HepG2 (cell line): ENCODE results near the gene TP53. TPM values are rescaled to one million over a fixed set of nuclear protein-coding genes. Genes with fewer than 3 reads are reported as not detected.

Experiments used
- ATAC-seq: fragments of 200-7000 bp; cut with Tn5 transposase; 3 replicates; pipeline ENCODE4 v1.9.1; 2020; ENCODE audit warnings: mild to moderate bottlenecking, moderate library complexity
- BruUV-seq: library from RNA; stranded (reverse); fragments of 400-500 nt; replicated peaks from 2 replicates; lab custom pipeline; 2021; lab: Mats Ljungman, UMichigan
- CTCF ChIA-PET: fragments of 300-600 bp; formaldehyde crosslinking; extraction: SDS; loops from one replicate; lab custom pipeline; 2021; ENCODE audit warnings: low total read pairs, inconsistent platforms, low intra/inter-chr PET ratio; lab: Yijun Ruan, JAX
- POLR2A ChIA-PET: fragments of 350-600 bp; sonication (Branson Sonifier 250); formaldehyde crosslinking; loops from one replicate; lab custom pipeline; 2020; ENCODE audit warnings: antibody characterized with exemption, inconsistent platforms; lab: Yijun Ruan, JAX
- DNase-seq: peaks from one replicate; pipeline ENCODE4 v3.0.0-alpha.2; 2015; ENCODE audit warnings: low spot score
- FAIRE-seq: peaks from 3 replicates; lab custom pipeline; 2011; peaks lifted over from hg19 to GRCh38; lab: Jason Lieb, UNC
- H2AFZ ChIP-seq: one replicate; pipeline ENCODE4 v1.6.1; 2011; ENCODE audit warnings: low read length, inconsistent platforms
- H3K27ac ChIP-seq: fragments of 300-600 bp; 3 replicates; pipeline ENCODE4 v1.8.0; 2011; ENCODE audit warnings: mixed run types, mild to moderate bottlenecking, mixed read lengths, low read length, inconsistent platforms; ENCODE audit not compliant: insufficient read depth; ENCODE audit errors: extremely low read length
- H3K27me3 ChIP-seq, 2 experiments: fragments of 200-600 bp in 1 of 2; 2 replicates in 1 of 2; 3 replicates in 1 of 2; pipeline versions ENCODE4 v1.6.0 to v1.8.0; 2011; ENCODE audit warnings: low read length in 2 of 2, mild to moderate bottlenecking in 2 of 2, moderate library complexity in 2 of 2, inconsistent platforms in 1 of 2; ENCODE audit not compliant: insufficient read depth in 2 of 2, control insufficient read depth in 1 of 2
- H3K36me3 ChIP-seq, 2 experiments: fragments of 200-600 bp in 1 of 2; replicated peaks in 1 of 2; 2 replicates in 1 of 2; 3 replicates in 1 of 2; pipeline versions ENCODE4 v1.5.1 to v1.8.0; 2011; ENCODE audit warnings: low read length in 2 of 2, inconsistent platforms in 1 of 2; ENCODE audit not compliant: insufficient read depth in 2 of 2, control insufficient read depth in 1 of 2
- H3K4me1 ChIP-seq: 2 replicates; pipeline ENCODE4 v1.5.1; 2012; ENCODE audit warnings: low read length, inconsistent platforms; ENCODE audit not compliant: insufficient read depth
- H3K4me2 ChIP-seq: 2 replicates; pipeline ENCODE4 v1.6.0; 2011; ENCODE audit warnings: low read depth, low read length, inconsistent platforms
- H3K4me3 ChIP-seq, 3 experiments: fragments of 200-600 bp in 1 of 3; sonication (generic), shearing (Covaris generic) in 1 of 3; replicated peaks in 1 of 3; 2 replicates each; pipeline ENCODE4 v1.5.1; 2011 to 2016; ENCODE audit warnings: low read length in 3 of 3, inconsistent platforms in 2 of 3, low read depth in 2 of 3, mild to moderate bottlenecking in 2 of 3, control low read depth in 1 of 3, mixed read lengths in 1 of 3; ENCODE audit not compliant: insufficient read depth in 1 of 3
- H3K79me2 ChIP-seq: one replicate; pipeline ENCODE4 v1.6.1; 2011; ENCODE audit warnings: low read length, inconsistent platforms; ENCODE audit not compliant: insufficient read depth
- H3K9ac ChIP-seq: 2 replicates; pipeline ENCODE4 v1.6.0; 2011; ENCODE audit warnings: mild to moderate bottlenecking, low read depth, low read length, inconsistent platforms; ENCODE audit not compliant: insufficient read depth
- H3K9me3 ChIP-seq: 2 replicates; pipeline ENCODE4 v1.5.1; 2012; ENCODE audit warnings: mild to moderate bottlenecking, low read length
- H4K20me1 ChIP-seq: 2 replicates; pipeline ENCODE4 v1.6.0; 2011; ENCODE audit warnings: inconsistent platforms, mild to moderate bottlenecking, low read length, moderate library complexity; ENCODE audit not compliant: insufficient read depth
- EZH2 ChIP-seq: conservative IDR thresholded peaks from 2 replicates; pipeline ENCODE4 v1.6.1; 2012; ENCODE audit warnings: mild to moderate bottlenecking, low read depth, low read length, moderate library complexity
- FOXO4 ChIP-seq: sonication (generic); formaldehyde crosslinking; conservative IDR thresholded peaks from 2 replicates; pipeline ENCODE4 v1.8.1; 2023; ENCODE audit warnings: missing genetic modification reagents
- ZNF891 ChIP-seq: sonication (generic); formaldehyde crosslinking; IDR thresholded peaks from 2 replicates; pipeline ENCODE4 v1.5.0; 2020; ENCODE audit warnings: mild to moderate bottlenecking, missing genetic modification reagents
- WGBS: methylation state at CpG from one replicate; pipeline ENCODE4 v1.1.6; 2017; ENCODE audit warnings: low lambda C conversion rate; 5-methylcytosine and 5-hydroxymethylcytosine counted together
- in situ Hi-C: cut with HindIII; loops from 2 replicates; pipeline ENCODE4 v1.10.0; 2017; ENCODE audit warnings: low pct_unique_long_range_greater_than_20kb; ENCODE audit not compliant: extremely low pct_ligation_motif_present
- intact Hi-C: fragments of 100-400 bp; cut with micrococcal nuclease; formaldehyde crosslinking; loops from one replicate; pipeline ENCODE4 v1.10.0; 2022; ENCODE audit not compliant: unreplicated experiment
- polyA plus RNA-seq, 8 experiments: library from polyadenylated mRNA; depleted of rRNA in 3 of 8; stranded (reverse) in 7 of 8; unstranded in 1 of 8; fragments of >200 nt; fragmentation: Illumina TruSeq in 4 of 8; extraction: Trizol in 4 of 8; gene quantifications; 2 replicates each; pipeline versions ENCODE4 v1.2.1 to v1.2.3, GENCODE V29; 2011 to 2016; ENCODE audit warnings: low read depth in 4 of 8, missing spikeins in 1 of 8, mixed read lengths in 1 of 8; ENCODE audit not compliant: insufficient read depth in 1 of 8
- total RNA-seq, 5 experiments: library from RNA; depleted of rRNA; stranded (reverse); fragments of >200 nt; fragmentation: Illumina TruSeq; extraction: Trizol; gene quantifications; 2 replicates each; pipeline ENCODE4 v1.2.3, GENCODE V29; 2016; ENCODE audit warnings: low read depth in 1 of 5

The TP53 gene
- total and polyA plus RNA-seq, 2 of the 13 experiments (the other 11 are each of a cell fraction or from before 2014, with no cell fraction given): 17.1 to 29.9 TPM

GRCh38 chr17:7652388-7653356 is 34.6 kb downstream of the TP53 start:
- Histone ChIP-seq H2AFZ (no peak overlapping the region), H4K20me1 (no peaks in the 10 kb centered on the region), H3K9ac (no peak overlapping the region), H3K9me3 (no peaks in the 10 kb centered on the region), H3K4me3 (no peak overlapping the region), H3K4me1 (peaks cover 20% of the 10 kb centered on the region), H3K36me3 (no peaks in the 10 kb centered on the region), H3K79me2 (no peaks in the 10 kb centered on the region), H3K27me3 (peaks cover 6 to 56% of the 10 kb centered on the region in 2 experiments), H3K27ac (no peak overlapping the region), H3K4me2 (no peak overlapping the region)
- intact Hi-C loops (no loop called here), in situ Hi-C loops (no loop called here)
- FAIRE-seq: no peak
- ChIA-PET POLR2A (interaction anchor here (0.5 to 2.5 kb wide), 2 partner anchors 26 to 34 kb away, joined by 3 to 20 read pairs; partner anchors contain the start of gene TP53), CTCF (no interaction called here)
- WGBS: 45% methylated on average over 11 of the region's 12 CpGs
- BruUV-seq: no TSS peak
- no peak for DNase-seq
- ATAC-seq: no peak
- TF ChIP-seq ZNF891 (no peak), EZH2 (0 out of 2 replicates have a peak, but pooled peaks have one; percentile 42), FOXO4 (no peak)
